GM12878 (cell line): ENCODE results near the gene FALEC.
A peak's percentile ranks its signal among the peaks of the same experiment; 100 is the strongest.

Experiments used
- JUND ChIP-seq: IDR thresholded peaks from 2 replicates; pipeline ENCODE4 v1.6.1; 2012; ENCODE audit warnings: low read depth, mild to moderate bottlenecking, low read length, improper control_type of control experiment, moderate library complexity
- PAX5 ChIP-seq: IDR thresholded peaks from 2 replicates; pipeline ENCODE4 v1.6.1; 2011; ENCODE audit warnings: low read depth, low read length, borderline replicate concordance
- RAD21 ChIP-seq: IDR thresholded peaks from 2 replicates; pipeline ENCODE4 v1.6.1; 2011; ENCODE audit warnings: mild to moderate bottlenecking, low read depth, low read length, moderate library complexity; ENCODE audit not compliant: insufficient read depth
- USF1 ChIP-seq: IDR thresholded peaks from 2 replicates; pipeline ENCODE4 v1.6.1; 2011; ENCODE audit warnings: borderline replicate concordance, low read depth, mild to moderate bottlenecking, moderate library complexity, mixed read lengths, low read length; ENCODE audit not compliant: insufficient read depth; ENCODE audit errors: extremely low read length
- TF ChIP-seq, protein P1 (sequence below): IDR thresholded peaks from 2 replicates; pipeline ENCODE4 v1.6.1; 2011; ENCODE audit warnings: low read depth, mild to moderate bottlenecking, low read length, moderate library complexity, borderline replicate concordance; ENCODE audit errors: extremely low read depth

DNA sequence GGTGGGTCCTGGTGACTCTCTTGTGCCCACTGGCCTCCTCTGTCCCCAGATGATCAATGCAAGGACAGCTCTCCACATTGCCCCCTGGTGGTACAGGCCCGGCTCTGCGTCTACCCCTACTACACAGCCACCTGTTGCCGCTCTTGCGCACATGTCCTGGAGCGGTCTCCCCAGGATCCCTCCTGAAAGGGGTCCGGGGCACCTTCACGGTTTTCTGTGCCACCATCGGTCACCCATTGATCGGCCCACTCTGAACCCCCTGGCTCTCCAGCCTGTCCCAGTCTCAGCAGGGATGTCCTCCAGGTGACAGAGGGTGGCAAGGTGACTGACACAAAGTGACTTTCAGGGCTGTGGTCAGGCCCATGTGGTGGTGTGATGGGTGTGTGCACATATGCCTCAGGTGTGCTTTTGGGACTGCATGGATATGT is 44.5 kb downstream of the FALEC start:
- TF ChIP-seq, protein P1, sequence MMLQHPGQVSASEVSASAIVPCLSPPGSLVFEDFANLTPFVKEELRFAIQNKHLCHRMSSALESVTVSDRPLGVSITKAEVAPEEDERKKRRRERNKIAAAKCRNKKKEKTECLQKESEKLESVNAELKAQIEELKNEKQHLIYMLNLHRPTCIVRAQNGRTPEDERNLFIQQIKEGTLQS, result no peak
- TF ChIP-seq PAX5 (no peak), RAD21 (peak; percentile 60), JUND (no peak), USF1 (no peak)
